OCI-LY3 (cell line): ENCODE data around the gene CCDC54.

Source experiments
- H2AFZ ChIP-seq: fragments of 200-600, 300-600 bp; shearing (Covaris generic); 2 replicates; pipeline ENCODE4 v1.6.0; 2014; ENCODE audit warnings: antibody characterized with exemption, low read depth, low read length
- H3K27ac ChIP-seq: fragments of 200-600, 300-600 bp; sonication (generic); 2 replicates; pipeline ENCODE4 v1.5.1; 2014; ENCODE audit warnings: mild to moderate bottlenecking, low read length, moderate library complexity, mixed read lengths
- H3K27me3 ChIP-seq: fragments of 200-600, 300-600 bp; sonication (generic); 2 replicates; pipeline ENCODE4 v1.6.1; 2014; ENCODE audit warnings: low read depth, low read length, mixed read lengths
- H3K36me3 ChIP-seq: fragments of 200-600, 300-600 bp; sonication (generic); replicated peaks from 2 replicates; pipeline ENCODE3; 2014; ENCODE audit warnings: low read depth, low read length, mixed read lengths
- H3K4me1 ChIP-seq: fragments of 300-600, 200-600 bp; sonication (generic); 2 replicates; pipeline ENCODE4 v1.6.1; 2014; ENCODE audit warnings: low read length, mixed read lengths
- H3K4me2 ChIP-seq: fragments of 200-600, 300-600 bp; sonication (generic); 2 replicates; pipeline ENCODE4 v1.6.1; 2014; ENCODE audit warnings: low read length, mixed read lengths
- H3K4me3 ChIP-seq: fragments of 300-600, 200-600 bp; sonication (generic); 2 replicates; pipeline ENCODE4 v1.5.1; 2014; ENCODE audit warnings: antibody characterized with exemption, mild to moderate bottlenecking, low read length, moderate library complexity
- H3K79me2 ChIP-seq: fragments of 300-600, 200-600 bp; shearing (Covaris generic); 2 replicates; pipeline ENCODE4 v1.6.1; 2014; ENCODE audit warnings: mild to moderate bottlenecking, low read length, mixed read lengths
- H3K9ac ChIP-seq: fragments of 300-600, 200-600 bp; shearing (Covaris generic); 2 replicates; pipeline ENCODE4 v1.6.0; 2014; ENCODE audit warnings: mild to moderate bottlenecking, low read length, moderate library complexity
- H3K9me3 ChIP-seq: fragments of 200-600, 300-600 bp; shearing (Covaris generic); 2 replicates; pipeline ENCODE4 v1.6.1; 2014; ENCODE audit warnings: low read length, mixed read lengths; ENCODE audit not compliant: insufficient read depth
- H4K20me1 ChIP-seq: fragments of 200-600, 300-600 bp; sonication (generic); 2 replicates; pipeline ENCODE4 v1.6.1; 2016; ENCODE audit warnings: low read length, mixed read lengths; ENCODE audit not compliant: insufficient read depth
- CTCF ChIP-seq: fragments of 200-600, 300-600 bp; sonication (generic); IDR thresholded peaks from 2 replicates; pipeline ENCODE4 v1.5.1; 2014; ENCODE audit warnings: antibody characterized with exemption, low read length, low read depth
- EZH2phosphoT487 ChIP-seq: fragments of 200-600 bp; shearing (Covaris generic); IDR thresholded peaks from 2 replicates; pipeline ENCODE4 v1.6.1; 2018; ENCODE audit warnings: antibody characterized with exemption, mixed run types, low read depth

CCDC54 gene

GRCh38 chr3:107373896-107374295, 3.3 kb upstream of the CCDC54 start:
- Histone ChIP-seq H3K4me1 (peaks cover 3% of the 10 kb centered on the region; the same call in 1 of the 2 replicates), H3K9me3 (no peaks in the 10 kb centered on the region), H3K27me3 (no peaks in the 10 kb centered on the region), H2AFZ (peak overlapping the region; percentile 51; the same call in 1 of the 2 replicates), H3K9ac (no peak overlapping the region), H3K27ac (no peak overlapping the region), H3K36me3 (no peaks in the 10 kb centered on the region), H3K4me2 (no peak overlapping the region), H4K20me1 (no peaks in the 10 kb centered on the region), H3K79me2 (no peaks in the 10 kb centered on the region), H3K4me3 (no peak overlapping the region)
- TF ChIP-seq CTCF (no peak), EZH2phosphoT487 (no peak)

- Histone ChIP-seq H3K79me2 (no peaks in the 10 kb centered on the region), H4K20me1 (no peaks in the 10 kb centered on the region), H3K4me2 (no peak overlapping the region), H3K9me3 (no peaks in the 10 kb centered on the region), H3K27ac (no peak overlapping the region), H3K27me3 (no peaks in the 10 kb centered on the region), H3K4me1 (peaks cover 3% of the 10 kb centered on the region; the same call in 1 of the 2 replicates), H3K36me3 (no peaks in the 10 kb centered on the region), H3K9ac (no peak overlapping the region), H2AFZ (no peak overlapping the region), H3K4me3 (no peak overlapping the region)
- TF ChIP-seq EZH2phosphoT487 (no peak), CTCF (no peak)
Measured at GRCh38 chr3:107375682-107376081, 1.6 kb upstream of the CCDC54 start.

GRCh38 chr3:107382631-107383030, 5.4 kb downstream of the CCDC54 start:
- H3K4me3 ChIP-seq = no peak overlapping the region
- no peaks in the 10 kb centered on the region for H3K9me3 ChIP-seq
- H3K27ac ChIP-seq = no peak overlapping the region
- no peaks in the 10 kb centered on the region for H4K20me1 ChIP-seq
- H3K4me1 ChIP-seq = no peaks in the 10 kb centered on the region
- H3K9ac ChIP-seq = no peak overlapping the region
- no peaks in the 10 kb centered on the region for H3K79me2 ChIP-seq
- no peaks in the 10 kb centered on the region for H3K36me3 ChIP-seq
- no peak overlapping the region for H3K4me2 ChIP-seq
- H2AFZ ChIP-seq = no peak overlapping the region
- TF ChIP-seq EZH2phosphoT487 (no peak), CTCF (no peak)
- peaks cover 18% of the 10 kb centered on the region; the same call in 1 of the 2 replicates for H3K27me3 ChIP-seq

GRCh38 chr3:107384428-107384827, 7.2 kb downstream of the CCDC54 start:
- Histone ChIP-seq H3K9ac (no peak overlapping the region), H2AFZ (no peak overlapping the region), H3K4me3 (no peak overlapping the region), H3K4me1 (no peaks in the 10 kb centered on the region), H3K27ac (no peak overlapping the region), H4K20me1 (no peaks in the 10 kb centered on the region), H3K9me3 (no peaks in the 10 kb centered on the region), H3K79me2 (no peaks in the 10 kb centered on the region), H3K4me2 (no peak overlapping the region), H3K36me3 (no peaks in the 10 kb centered on the region), H3K27me3 (peaks cover 18% of the 10 kb centered on the region; the same call in 1 of the 2 replicates)
- TF ChIP-seq EZH2phosphoT487 (no peak), CTCF (no peak)
